Measurements from ENCODE around the gene RNFT1. TPM values are rescaled to one million over a fixed set of nuclear protein-coding genes. Genes with fewer than 3 reads are reported as not detected.
A peak's percentile ranks its signal among the peaks of the same experiment; 100 is the strongest.
"Not testable (repeated sequence)": the region's sequence is repeated elsewhere in the genome, so short reads cannot be mapped to it uniquely, and the experiment has no call there.

The RNFT1 gene
- total and polyA plus RNA-seq, 9 donors = 6.9 to 20.3 (median 13.9) TPM

GRCh38 chr17:59972778-59973177 lies 8.2 kb upstream of the RNFT1 start:
- no peak for TF ChIP-seq POLR2A (IDR thresholded peaks at IDR 0.05)
- no peak for TF ChIP-seq CTCF (IDR thresholded peaks at IDR 0.05)
- TF ChIP-seq EP300 (IDR thresholded peaks at IDR 0.05) = no peak
- intact Hi-C loops (cut with DNase I) = no loop called here
- no peaks in the 10 kb centered on the region for H3K36me3 ChIP-seq
- H3K4me1 ChIP-seq (ENCODE audit: insufficient read depth) = no peaks in the 10 kb centered on the region
- DNase-seq = no peak
- H3K27ac ChIP-seq = no peak overlapping the region
- WGBS, 3 donors = 100% methylated on average over 1 of the region's 1 CpG
- no peak overlapping the region for H3K4me3 ChIP-seq
- no peaks in the 10 kb centered on the region for H3K9me3 ChIP-seq
- H3K27me3 ChIP-seq = no peaks in the 10 kb centered on the region

GRCh38 chr17:59971771-59972170 lies 7.2 kb upstream of the RNFT1 start:
- H3K9me3 ChIP-seq; H3K36me3 ChIP-seq; H3K27ac ChIP-seq; DNase-seq; intact Hi-C loops (cut with DNase I); H3K27me3 ChIP-seq; H3K4me3 ChIP-seq; H3K4me1 ChIP-seq (ENCODE audit: insufficient read depth): not testable (repeated sequence)
- 72 to 84% (median 81%) methylated on average over 2 of the region's 2 CpGs for WGBS, 3 donors

GRCh38 chr17:59963738-59964481 lies 630 bp downstream of the RNFT1 start:
- DNase-seq = peak in 3 of 5 donors; percentile 32 to 52 (median 34)
- Histone ChIP-seq H3K36me3 (no peaks in the 10 kb centered on the region), H3K9me3 (no peaks in the 10 kb centered on the region), H3K27me3 (no peaks in the 10 kb centered on the region), H3K4me3 (peak overlapping the region; percentile 79), H3K27ac (peak overlapping the region; percentile 89 to 91), H3K4me1 (ENCODE audit: insufficient read depth) (peaks cover 5% of the 10 kb centered on the region)
- TF ChIP-seq CTCF (IDR thresholded peaks at IDR 0.05) (no peak), POLR2A (IDR thresholded peaks at IDR 0.05) (no peak), EP300 (IDR thresholded peaks at IDR 0.05) (no peak)
- WGBS, 3 donors = 2 to 3% (median 3%) methylated on average over 21 of the region's 21 CpGs
- intact Hi-C loops (cut with DNase I) = no loop called here

- intact Hi-C loops (cut with DNase I) = no loop called here
Measured at GRCh38 chr17:59962739-59963318, 1.7 kb downstream of the RNFT1 start.

GRCh38 chr17:59959574-59959973 lies 5.0 kb downstream of the RNFT1 start:
- 95 to 97% (median 96%) methylated on average over 8 of the region's 8 CpGs for WGBS, 3 donors
- intact Hi-C loops (cut with DNase I); H3K4me3 ChIP-seq; H3K27ac ChIP-seq; H3K9me3 ChIP-seq; H3K27me3 ChIP-seq; H3K4me1 ChIP-seq (ENCODE audit: insufficient read depth); H3K36me3 ChIP-seq; DNase-seq: not testable (repeated sequence)

More at GRCh38 chr17:59962739-59963318, 1.7 kb downstream of the RNFT1 start:
- Histone ChIP-seq H3K36me3 (no peaks in the 10 kb centered on the region), H3K9me3 (no peaks in the 10 kb centered on the region), H3K27me3 (no peaks in the 10 kb centered on the region), H3K27ac (no peak overlapping the region), H3K4me3 (no peak overlapping the region), H3K4me1 (ENCODE audit: insufficient read depth) (peaks cover 5% of the 10 kb centered on the region)
- 86 to 91% (median 87%) methylated on average over 6 of the region's 6 CpGs for WGBS, 3 donors
- TF ChIP-seq EP300 (IDR thresholded peaks at IDR 0.05) (no peak), POLR2A (IDR thresholded peaks at IDR 0.05) (no peak), CTCF (IDR thresholded peaks at IDR 0.05) (no peak)
- DNase-seq = no peak

Data from ovary (tissue), 9 donors.